ENCODE results near the gene AK6.
A peak's percentile ranks its signal among the peaks of the same experiment; 100 is the strongest.
"Not testable (repeated sequence)": the region's sequence is repeated elsewhere in the genome, so short reads cannot be mapped to it uniquely, and the experiment has no call there.

The AK6 gene

DNA sequence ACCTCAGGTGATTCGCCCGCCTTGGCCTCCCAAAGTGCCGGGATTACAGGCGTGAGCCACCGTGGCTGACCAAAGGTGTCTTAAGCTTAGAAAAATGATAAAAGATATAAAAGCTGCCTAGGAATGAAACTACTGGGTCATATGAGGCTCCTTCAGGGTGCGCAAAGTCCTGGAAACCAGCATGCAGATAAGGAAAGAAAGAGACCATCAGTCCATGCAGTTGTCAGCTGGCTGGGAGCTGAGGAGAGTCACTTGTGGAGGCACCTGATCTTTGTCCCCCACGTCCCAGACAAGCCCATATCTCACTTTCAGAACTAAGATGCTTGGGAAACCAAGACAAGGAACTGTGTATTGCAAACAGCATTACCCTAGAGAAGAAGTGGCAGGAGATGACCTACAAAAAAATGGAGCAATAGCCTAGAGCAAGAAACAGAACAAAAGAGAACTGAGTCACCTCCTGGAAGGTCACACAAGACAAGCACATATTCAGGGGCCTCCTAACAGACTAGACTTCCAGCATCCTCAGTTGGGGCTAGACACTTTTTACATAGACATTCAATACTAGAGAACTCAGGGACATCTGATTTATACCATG lies 33.9 kb downstream of the AK6 start:
- no peak for DNase-seq (ENCODE audit: low read depth)

DNA sequence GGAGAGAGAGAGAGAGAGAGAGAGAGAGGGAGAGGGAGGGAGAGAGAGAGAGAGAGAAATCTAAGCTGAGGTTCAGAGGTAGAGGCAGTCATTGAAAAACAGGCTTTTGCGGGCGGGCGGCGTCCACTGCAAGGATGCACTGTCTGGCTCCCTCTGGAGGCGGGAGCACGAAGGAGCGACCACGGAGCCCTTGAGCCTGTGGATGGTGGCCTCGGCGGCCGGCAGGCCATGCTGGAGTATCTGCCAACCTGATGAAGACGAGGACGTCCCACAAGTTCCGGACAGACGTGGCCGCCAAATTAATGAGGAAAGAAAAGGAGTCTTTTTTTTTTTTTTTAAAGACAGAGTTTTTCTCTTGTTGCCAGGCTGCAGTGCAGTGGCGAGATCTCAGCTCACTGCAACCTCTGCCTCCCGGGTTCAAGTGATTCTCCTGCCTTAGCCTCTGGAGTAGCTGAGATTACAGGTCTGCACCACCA lies 34.5 kb downstream of the AK6 start:
- DNase-seq (ENCODE audit: low read depth): peak; percentile 47

DNA sequence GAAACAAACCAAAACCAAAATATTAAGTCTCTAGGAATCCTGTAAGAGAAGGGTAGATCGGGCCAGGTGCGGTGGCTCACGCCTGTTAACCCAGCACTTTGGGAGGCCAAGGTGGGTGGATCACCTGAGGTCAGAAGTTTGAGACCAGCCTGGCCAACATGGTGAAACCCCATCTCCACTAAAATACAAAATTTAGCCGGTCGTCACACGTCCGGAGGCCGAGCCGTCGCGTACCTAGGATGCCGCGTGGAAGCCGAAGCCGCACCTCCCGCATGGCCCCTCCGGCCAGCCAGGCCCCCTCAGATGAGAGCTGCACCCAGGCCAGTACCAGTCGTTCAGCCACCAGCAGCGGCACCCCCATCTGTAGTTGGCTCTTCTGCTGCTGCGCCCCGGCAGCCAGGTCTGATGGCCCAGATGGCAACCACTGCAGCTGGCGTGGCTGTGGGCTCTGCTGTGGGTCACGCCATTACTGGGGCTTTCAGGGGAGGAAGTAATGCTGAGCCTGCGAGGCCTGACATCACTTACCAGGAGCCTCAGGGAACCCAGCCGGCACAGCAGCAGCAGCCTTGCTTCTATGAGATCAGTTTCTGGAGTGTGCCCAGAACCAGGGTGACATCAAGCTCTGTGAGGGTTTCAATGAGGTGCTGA lies 35.5 kb downstream of the AK6 start:
- DNase-seq (ENCODE audit: low read depth): not testable (repeated sequence)

- DNase-seq (ENCODE audit: low read depth): no peak
These were observed 37.5 kb downstream of the AK6 start for GRCh38 chr5:69331528-69332445.

DNA sequence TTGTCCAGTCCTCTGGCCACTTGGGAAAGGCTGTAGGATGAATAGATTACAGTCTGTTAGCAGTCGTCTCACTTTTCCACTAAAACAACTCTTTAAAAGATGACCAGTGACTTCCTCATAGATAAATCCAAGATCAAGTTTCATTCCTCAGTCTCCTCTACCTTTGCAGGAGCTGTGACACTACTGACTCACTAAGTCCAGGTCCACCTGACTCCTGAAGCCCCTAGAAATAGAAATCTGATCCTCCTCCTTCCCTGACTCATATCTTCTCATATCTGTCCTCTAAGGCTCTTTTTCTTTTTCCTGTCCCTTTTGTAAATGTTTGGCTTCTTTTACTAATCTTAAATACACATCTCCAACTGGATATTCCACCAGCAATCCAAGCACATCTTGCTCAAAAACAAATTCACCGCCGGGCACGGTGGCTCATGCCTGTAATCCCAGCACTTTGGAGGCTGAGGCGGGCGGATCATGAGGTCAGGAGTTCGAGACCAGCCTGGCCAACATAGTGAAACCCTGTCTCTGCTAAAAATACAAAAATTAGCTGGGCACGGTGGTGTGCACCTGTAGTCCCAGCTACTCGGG lies 39.3 kb downstream of the AK6 start:
- no peak for DNase-seq (ENCODE audit: low read depth)

- DNase-seq (ENCODE audit: low read depth): no peak
These were observed 43.0 kb downstream of the AK6 start for GRCh38 chr5:69326365-69326764.

GRCh38 chr5:69317391-69317790 lies 51.9 kb downstream of the AK6 start:
- DNase-seq (ENCODE audit: low read depth): no peak

DNA sequence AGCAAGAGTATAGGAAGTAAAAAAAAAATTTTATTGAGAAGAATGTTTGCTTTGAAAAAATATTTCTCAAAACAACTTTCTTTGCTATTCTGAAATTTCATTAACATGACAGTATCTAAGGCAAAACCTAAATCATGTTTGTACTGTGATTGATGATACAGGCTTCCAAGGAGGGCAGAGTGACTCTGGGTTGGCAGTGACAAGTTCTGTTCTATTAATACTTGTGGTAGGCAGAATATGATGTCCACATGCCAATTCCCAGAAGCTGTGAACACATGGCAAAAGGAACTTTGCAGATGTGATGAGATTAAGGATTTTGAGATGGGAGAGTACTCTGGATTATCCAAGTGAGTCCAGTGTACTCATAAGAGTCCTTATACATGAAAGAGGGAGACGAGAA lies 53.3 kb downstream of the AK6 start:
- DNase-seq (ENCODE audit: low read depth): no peak

- DNase-seq (ENCODE audit: low read depth): no peak
These were observed 55.9 kb downstream of the AK6 start for GRCh38 chr5:69313428-69313827.

DNA sequence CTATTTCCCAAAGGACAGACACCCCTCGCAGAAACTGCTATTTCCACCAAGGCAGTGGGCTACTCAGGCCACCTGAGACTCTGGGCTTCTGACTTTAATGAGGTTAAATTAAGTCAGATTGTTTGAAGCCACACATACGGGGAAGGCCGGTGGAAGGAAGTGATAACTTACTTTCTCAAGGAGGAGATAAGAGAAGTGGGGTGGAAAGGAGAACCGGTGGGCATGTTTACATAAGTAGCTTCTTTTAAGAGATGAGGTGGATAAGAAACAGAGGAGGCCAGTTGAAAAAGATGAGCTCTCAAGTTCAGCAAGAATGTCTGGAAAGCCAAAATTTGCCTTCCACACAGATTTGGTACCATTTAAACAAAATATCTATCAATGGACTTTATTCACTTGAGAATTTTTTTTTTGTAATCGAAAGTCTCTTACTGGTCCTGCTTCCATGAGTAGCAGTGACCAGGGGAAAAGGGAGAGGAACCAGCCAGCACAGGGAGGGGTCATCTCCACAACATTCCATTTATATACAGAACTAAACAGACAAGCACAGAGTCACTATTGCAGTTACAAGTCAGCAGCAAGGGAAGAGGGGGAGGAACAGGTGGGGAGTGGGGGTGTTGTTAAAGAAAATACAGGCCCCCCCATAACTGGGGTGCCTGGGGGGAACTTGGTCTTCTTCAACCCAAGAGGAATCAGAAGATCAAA lies 56.7 kb downstream of the AK6 start:
- DNase-seq (ENCODE audit: low read depth): no peak

- DNase-seq (ENCODE audit: low read depth): no peak
These were observed 59.9 kb downstream of the AK6 start for GRCh38 chr5:69309380-69309779.

DNA sequence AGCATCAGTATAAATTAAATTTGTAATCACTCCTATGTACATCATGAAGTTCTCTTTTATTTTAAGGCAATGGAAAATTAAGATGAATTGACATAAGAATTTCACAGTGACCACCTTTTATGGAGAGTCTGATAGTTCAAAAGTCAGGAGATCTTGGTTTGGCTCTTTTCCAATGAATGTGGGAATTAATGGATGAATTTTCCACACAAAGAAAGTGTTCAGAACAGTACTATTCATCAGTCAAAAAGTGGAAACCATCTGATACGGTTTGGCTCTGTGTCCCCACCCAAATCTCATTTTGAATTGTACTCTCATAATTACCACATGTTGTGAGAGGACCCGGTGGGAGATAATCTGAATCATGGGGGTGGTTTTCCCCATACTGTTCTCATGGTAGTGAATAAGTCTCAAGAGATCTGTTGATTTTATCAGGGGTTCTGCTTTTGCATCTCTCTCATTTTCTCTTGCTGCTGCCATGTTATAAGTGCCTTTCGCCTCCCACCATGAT lies 61.2 kb downstream of the AK6 start:
- DNase-seq (ENCODE audit: low read depth): no peak

- DNase-seq (ENCODE audit: low read depth): no peak
These were observed 63.8 kb downstream of the AK6 start for GRCh38 chr5:69305512-69305911.

All from GM04504 (cell line).